Measurements from ENCODE around the gene DENND6B. TPM values are rescaled to one million over a fixed set of nuclear protein-coding genes. Genes with fewer than 3 reads are reported as not detected.
"Not testable (repeated sequence)": the region's sequence is repeated elsewhere in the genome, so short reads cannot be mapped to it uniquely, and the experiment has no call there.

Gene DENND6B
- total RNA-seq, 2 donors from 2014 or later, result 2.2 TPM

GRCh38 chr22:50347157-50347556 is 20.3 kb upstream of the DENND6B start:
- H3K4me1 Mint-ChIP-seq (ENCODE audit: low read depth in 2 of 2), result peaks cover 0 to 3% of the 10 kb centered on the region in 2 donors
- no peaks in the 10 kb centered on the region for H3K36me3 Mint-ChIP-seq
- H3K27me3 Mint-ChIP-seq, result no peaks in the 10 kb centered on the region
- no peak overlapping the region for H3K4me3 Mint-ChIP-seq
- ATAC-seq (no peak), DNase-seq (ENCODE audit: low spot score) (no peak)
- H3K27ac Mint-ChIP-seq, result no peak overlapping the region
- H3K9me3 Mint-ChIP-seq, result no peaks in the 10 kb centered on the region

- DNase-seq (ENCODE audit: low spot score) (no peak), ATAC-seq (no peak)
- H3K27ac Mint-ChIP-seq, result no peak overlapping the region
- H3K4me3 Mint-ChIP-seq, result no peak overlapping the region
- no peaks in the 10 kb centered on the region for H3K9me3 Mint-ChIP-seq
- peaks cover 0 to 4% of the 10 kb centered on the region in 2 donors for H3K4me1 Mint-ChIP-seq (ENCODE audit: low read depth in 2 of 2)
- H3K36me3 Mint-ChIP-seq, result no peaks in the 10 kb centered on the region
- H3K27me3 Mint-ChIP-seq, result no peaks in the 10 kb centered on the region
Observed at GRCh38 chr22:50346470-50346869, 19.7 kb upstream of the DENND6B start.

- Mint-ChIP-seq H3K27me3 (no peaks in the 10 kb centered on the region), H3K9me3 (no peaks in the 10 kb centered on the region), H3K4me3 (no peak overlapping the region), H3K4me1 (ENCODE audit: low read depth in 2 of 2) (peaks cover 0 to 6% of the 10 kb centered on the region in 2 donors), H3K27ac (no peak overlapping the region), H3K36me3 (no peaks in the 10 kb centered on the region)
- DNase-seq (ENCODE audit: low spot score), result no peak
- no peak for ATAC-seq
Observed at GRCh38 chr22:50343541-50343935, 16.7 kb upstream of the DENND6B start.

- DNase-seq (ENCODE audit: low spot score) (peak; percentile 89), ATAC-seq (peak; percentile 88 to 91)
- no peaks in the 10 kb centered on the region for H3K9me3 Mint-ChIP-seq
- peak within 1 kb of the TSS; percentile 55 to 82 for H3K27ac Mint-ChIP-seq
- peaks cover 0 to 6% of the 10 kb centered on the region in 2 donors for H3K4me1 Mint-ChIP-seq (ENCODE audit: low read depth in 2 of 2)
- H3K4me3 Mint-ChIP-seq, result peak within 1 kb of the TSS; percentile 81
- H3K36me3 Mint-ChIP-seq, result no peaks in the 10 kb centered on the region
- H3K27me3 Mint-ChIP-seq, result no peaks in the 10 kb centered on the region
Observed at GRCh38 chr22:50342651-50343540, 16.1 kb upstream of the DENND6B start, which contains the start of gene PPP6R2. PPP6R2 (plus strand) TSS chr22:50343327; CDS start chr22:50393909, 50,582 bp downstream.

- DNase-seq (ENCODE audit: low spot score) (peak; percentile 90), ATAC-seq (peak; percentile 67 to 81)
- H3K27ac Mint-ChIP-seq, result peak overlapping the region; percentile 55 to 82
- H3K36me3 Mint-ChIP-seq, result no peaks in the 10 kb centered on the region
- H3K27me3 Mint-ChIP-seq, result no peaks in the 10 kb centered on the region
- peak overlapping the region; percentile 81 for H3K4me3 Mint-ChIP-seq
- H3K4me1 Mint-ChIP-seq (ENCODE audit: low read depth in 2 of 2), result peaks cover 0 to 6% of the 10 kb centered on the region in 2 donors
- H3K9me3 Mint-ChIP-seq, result no peaks in the 10 kb centered on the region
Observed at GRCh38 chr22:50341977-50342650, 15.3 kb upstream of the DENND6B start.

- ATAC-seq, result no peak
- Mint-ChIP-seq H3K27me3 (no peaks in the 10 kb centered on the region), H3K9me3 (no peaks in the 10 kb centered on the region), H3K4me3 (no peak overlapping the region), H3K27ac (no peak overlapping the region), H3K4me1 (ENCODE audit: low read depth in 2 of 2) (peaks cover 0 to 6% of the 10 kb centered on the region in 2 donors), H3K36me3 (no peaks in the 10 kb centered on the region)
- DNase-seq (ENCODE audit: low spot score), result no peak
Observed at GRCh38 chr22:50339945-50340879, 13.4 kb upstream of the DENND6B start.

GRCh38 chr22:50338860-50339462 is 12.1 kb upstream of the DENND6B start:
- Mint-ChIP-seq H3K36me3 (no peaks in the 10 kb centered on the region), H3K27ac (no peak overlapping the region), H3K9me3 (no peaks in the 10 kb centered on the region), H3K27me3 (no peaks in the 10 kb centered on the region), H3K4me3 (no peak overlapping the region), H3K4me1 (ENCODE audit: low read depth in 2 of 2) (peaks cover 0 to 6% of the 10 kb centered on the region in 2 donors)
- DNase-seq (ENCODE audit: low spot score) (no peak), ATAC-seq (no peak)

GRCh38 chr22:50338042-50338573 is 11.3 kb upstream of the DENND6B start:
- peaks cover 0 to 6% of the 10 kb centered on the region in 2 donors for H3K4me1 Mint-ChIP-seq (ENCODE audit: low read depth in 2 of 2)
- no peaks in the 10 kb centered on the region for H3K27me3 Mint-ChIP-seq
- H3K4me3 Mint-ChIP-seq, result no peak overlapping the region
- no peaks in the 10 kb centered on the region for H3K36me3 Mint-ChIP-seq
- no peak overlapping the region for H3K27ac Mint-ChIP-seq
- no peak for ATAC-seq
- no peak for DNase-seq (ENCODE audit: low spot score)
- no peaks in the 10 kb centered on the region for H3K9me3 Mint-ChIP-seq

GRCh38 chr22:50337262-50338041 is 10.6 kb upstream of the DENND6B start:
- no peak overlapping the region for H3K4me3 Mint-ChIP-seq
- H3K27ac Mint-ChIP-seq, result no peak overlapping the region
- no peak for ATAC-seq
- H3K4me1 Mint-ChIP-seq (ENCODE audit: low read depth in 2 of 2), result peaks cover 0 to 6% of the 10 kb centered on the region in 2 donors
- no peaks in the 10 kb centered on the region for H3K9me3 Mint-ChIP-seq
- H3K36me3 Mint-ChIP-seq, result no peaks in the 10 kb centered on the region
- no peak for DNase-seq (ENCODE audit: low spot score)
- H3K27me3 Mint-ChIP-seq, result no peaks in the 10 kb centered on the region

- not testable (repeated sequence) for H3K4me3 Mint-ChIP-seq; ATAC-seq; H3K4me1 Mint-ChIP-seq (ENCODE audit: low read depth in 2 of 2); H3K27me3 Mint-ChIP-seq; H3K36me3 Mint-ChIP-seq; H3K9me3 Mint-ChIP-seq; H3K27ac Mint-ChIP-seq; DNase-seq (ENCODE audit: low spot score)
Observed at GRCh38 chr22:50334433-50334832, 7.6 kb upstream of the DENND6B start.

GRCh38 chr22:50329236-50329635 is 2.4 kb upstream of the DENND6B start:
- no peak for ATAC-seq
- peaks cover 7 to 11% of the 10 kb centered on the region in 2 donors for H3K4me1 Mint-ChIP-seq (ENCODE audit: low read depth in 2 of 2)

GRCh38 chr22:50327711-50328019 is 853 bp upstream of the DENND6B start:
- peak overlapping the region; percentile 80 for H3K4me3 Mint-ChIP-seq
- peaks cover 7 to 11% of the 10 kb centered on the region in 2 donors for H3K4me1 Mint-ChIP-seq (ENCODE audit: low read depth in 2 of 2)
- peak overlapping the region; percentile 37 to 54 for H3K27ac Mint-ChIP-seq
- no peaks in the 10 kb centered on the region for H3K9me3 Mint-ChIP-seq
- H3K36me3 Mint-ChIP-seq, result no peaks in the 10 kb centered on the region
- DNase-seq (ENCODE audit: low spot score) (no peak), ATAC-seq (no peak)
- H3K27me3 Mint-ChIP-seq, result no peaks in the 10 kb centered on the region

More at GRCh38 chr22:50329236-50329635, 2.4 kb upstream of the DENND6B start:
- H3K27ac Mint-ChIP-seq, result no peak overlapping the region
- no peak overlapping the region for H3K4me3 Mint-ChIP-seq
- H3K27me3 Mint-ChIP-seq, result no peaks in the 10 kb centered on the region
- DNase-seq (ENCODE audit: low spot score), result no peak
- H3K9me3 Mint-ChIP-seq, result no peaks in the 10 kb centered on the region
- H3K36me3 Mint-ChIP-seq, result no peaks in the 10 kb centered on the region

Measured in natural killer cell treated with Interleukin-12 subunit alpha and Interleukin-12 subunit beta and Interleukin-15 and Interleukin-18, amount 100 ng/mL, for 72 hours (primary cell).